Ishikawa (cell line): Measurements from ENCODE around the gene PRRG3.

ENCODE experiments used
- CEBPB ChIP-seq: IDR thresholded peaks from 2 replicates; pipeline ENCODE4 v1.6.1; 2012
- CREB1 ChIP-seq: IDR thresholded peaks from 2 replicates; pipeline ENCODE4 v1.6.1; 2012; ENCODE audit warnings: low read depth
- EGR1 ChIP-seq: IDR thresholded peaks from 2 replicates; pipeline ENCODE4 v1.6.1; 2012
- EP300 ChIP-seq: IDR thresholded peaks from 2 replicates; pipeline ENCODE4 v1.6.1; 2012; ENCODE audit warnings: borderline replicate concordance
- FOXM1 ChIP-seq: IDR thresholded peaks from 2 replicates; pipeline ENCODE4 v1.6.1; 2012; ENCODE audit warnings: low read depth, borderline replicate concordance
- NFIC ChIP-seq: IDR thresholded peaks from 2 replicates; pipeline ENCODE4 v1.6.1; 2012
- RAD21 ChIP-seq: IDR thresholded peaks from 2 replicates; pipeline ENCODE4 v1.6.1; 2012; ENCODE audit warnings: low read depth
- TAF1 ChIP-seq: IDR thresholded peaks from 2 replicates; pipeline ENCODE4 v1.6.1; 2012; ENCODE audit warnings: low read depth, mild to moderate bottlenecking
- TCF12 ChIP-seq: IDR thresholded peaks from 2 replicates; pipeline ENCODE4 v1.6.1; 2012; ENCODE audit warnings: low read depth
- TEAD4 ChIP-seq: IDR thresholded peaks from 2 replicates; pipeline ENCODE4 v1.6.1; 2012
- YY1 ChIP-seq: IDR thresholded peaks from 2 replicates; pipeline ENCODE4 v1.6.1; 2012; ENCODE audit warnings: low read depth
- ZBTB7A ChIP-seq: IDR thresholded peaks from 2 replicates; pipeline ENCODE4 v1.6.1; 2012; ENCODE audit warnings: low read depth
- TF ChIP-seq, protein P1 (sequence below): IDR thresholded peaks from 2 replicates; pipeline ENCODE4 v1.6.1; 2012
- TF ChIP-seq, protein P2 (sequence below): IDR thresholded peaks from 2 replicates; pipeline ENCODE4 v1.6.1; 2012
- TF ChIP-seq, protein P3 (sequence below): IDR thresholded peaks from 2 replicates; pipeline ENCODE4 v1.6.1; 2012; ENCODE audit warnings: low read depth, mild to moderate bottlenecking

PRRG3 gene

DNA sequence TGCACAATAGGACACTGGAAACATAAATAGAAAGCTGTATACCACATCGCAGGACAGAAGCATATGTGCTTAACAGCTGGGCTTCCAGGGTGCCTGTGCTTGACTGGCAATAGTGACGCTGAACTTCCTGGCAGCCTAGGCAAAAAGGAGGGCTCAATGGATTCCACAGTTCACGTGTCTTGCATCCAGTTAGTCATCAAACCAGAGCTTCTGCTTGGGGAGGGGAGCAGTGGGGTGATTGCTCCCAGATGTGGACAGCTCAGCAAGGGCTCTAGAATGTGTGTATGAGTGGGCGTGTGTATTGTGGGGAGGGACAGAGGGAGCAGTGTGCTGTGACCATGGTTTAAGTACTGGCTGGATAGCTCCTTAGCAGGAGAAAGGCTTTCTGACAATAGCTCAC is 2.3 kb downstream of the PRRG3 start:
- TF ChIP-seq, protein P1, sequence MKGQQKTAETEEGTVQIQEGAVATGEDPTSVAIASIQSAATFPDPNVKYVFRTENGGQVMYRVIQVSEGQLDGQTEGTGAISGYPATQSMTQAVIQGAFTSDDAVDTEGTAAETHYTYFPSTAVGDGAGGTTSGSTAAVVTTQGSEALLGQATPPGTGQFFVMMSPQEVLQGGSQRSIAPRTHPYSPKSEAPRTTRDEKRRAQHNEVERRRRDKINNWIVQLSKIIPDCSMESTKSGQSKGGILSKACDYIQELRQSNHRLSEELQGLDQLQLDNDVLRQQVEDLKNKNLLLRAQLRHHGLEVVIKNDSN = no peak
- TF ChIP-seq, protein P2, sequence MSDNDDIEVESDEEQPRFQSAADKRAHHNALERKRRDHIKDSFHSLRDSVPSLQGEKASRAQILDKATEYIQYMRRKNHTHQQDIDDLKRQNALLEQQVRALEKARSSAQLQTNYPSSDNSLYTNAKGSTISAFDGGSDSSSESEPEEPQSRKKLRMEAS = no peak
- TF ChIP-seq EGR1 (0 out of 2 replicates have a peak, but pooled peaks have one; percentile 31), YY1 (no peak), ZBTB7A (no peak), FOXM1 (no peak), RAD21 (no peak), TCF12 (no peak), TEAD4 (no peak), EP300 (no peak), TAF1 (no peak), CEBPB (no peak), NFIC (no peak)
- TF ChIP-seq, protein P3, sequence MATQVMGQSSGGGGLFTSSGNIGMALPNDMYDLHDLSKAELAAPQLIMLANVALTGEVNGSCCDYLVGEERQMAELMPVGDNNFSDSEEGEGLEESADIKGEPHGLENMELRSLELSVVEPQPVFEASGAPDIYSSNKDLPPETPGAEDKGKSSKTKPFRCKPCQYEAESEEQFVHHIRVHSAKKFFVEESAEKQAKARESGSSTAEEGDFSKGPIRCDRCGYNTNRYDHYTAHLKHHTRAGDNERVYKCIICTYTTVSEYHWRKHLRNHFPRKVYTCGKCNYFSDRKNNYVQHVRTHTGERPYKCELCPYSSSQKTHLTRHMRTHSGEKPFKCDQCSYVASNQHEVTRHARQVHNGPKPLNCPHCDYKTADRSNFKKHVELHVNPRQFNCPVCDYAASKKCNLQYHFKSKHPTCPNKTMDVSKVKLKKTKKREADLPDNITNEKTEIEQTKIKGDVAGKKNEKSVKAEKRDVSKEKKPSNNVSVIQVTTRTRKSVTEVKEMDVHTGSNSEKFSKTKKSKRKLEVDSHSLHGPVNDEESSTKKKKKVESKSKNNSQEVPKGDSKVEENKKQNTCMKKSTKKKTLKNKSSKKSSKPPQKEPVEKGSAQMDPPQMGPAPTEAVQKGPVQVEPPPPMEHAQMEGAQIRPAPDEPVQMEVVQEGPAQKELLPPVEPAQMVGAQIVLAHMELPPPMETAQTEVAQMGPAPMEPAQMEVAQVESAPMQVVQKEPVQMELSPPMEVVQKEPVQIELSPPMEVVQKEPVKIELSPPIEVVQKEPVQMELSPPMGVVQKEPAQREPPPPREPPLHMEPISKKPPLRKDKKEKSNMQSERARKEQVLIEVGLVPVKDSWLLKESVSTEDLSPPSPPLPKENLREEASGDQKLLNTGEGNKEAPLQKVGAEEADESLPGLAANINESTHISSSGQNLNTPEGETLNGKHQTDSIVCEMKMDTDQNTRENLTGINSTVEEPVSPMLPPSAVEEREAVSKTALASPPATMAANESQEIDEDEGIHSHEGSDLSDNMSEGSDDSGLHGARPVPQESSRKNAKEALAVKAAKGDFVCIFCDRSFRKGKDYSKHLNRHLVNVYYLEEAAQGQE = peak; percentile 18; the same call in 1 of the 2 replicates

DNA sequence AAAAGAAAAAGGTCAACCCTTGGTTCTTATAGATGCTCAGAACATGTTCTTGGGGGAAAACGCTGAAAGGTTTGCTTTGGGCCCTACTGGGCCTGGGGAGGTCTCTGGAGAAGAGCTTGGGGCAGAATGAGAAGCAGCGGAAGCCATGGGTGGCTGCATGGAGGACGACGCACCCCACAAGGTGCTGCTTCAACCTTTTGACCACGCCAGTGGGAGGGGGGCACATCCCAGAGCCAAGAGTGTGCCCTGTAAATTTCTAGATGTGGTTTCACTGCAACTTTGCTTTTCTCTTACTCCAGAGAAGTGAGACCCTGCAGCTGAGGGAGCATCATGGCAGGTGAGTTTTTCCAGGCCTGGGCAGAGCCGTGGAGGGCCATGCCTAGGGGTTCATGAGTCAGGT is 3.2 kb downstream of the PRRG3 start:
- TF ChIP-seq RAD21 = no peak
- TF ChIP-seq CREB1 = no peak
- TF ChIP-seq, protein P2 = no peak
- TF ChIP-seq TEAD4 = no peak
- no peak for TF ChIP-seq NFIC
- no peak for TF ChIP-seq EP300
- TF ChIP-seq, protein P3 = no peak

DNA sequence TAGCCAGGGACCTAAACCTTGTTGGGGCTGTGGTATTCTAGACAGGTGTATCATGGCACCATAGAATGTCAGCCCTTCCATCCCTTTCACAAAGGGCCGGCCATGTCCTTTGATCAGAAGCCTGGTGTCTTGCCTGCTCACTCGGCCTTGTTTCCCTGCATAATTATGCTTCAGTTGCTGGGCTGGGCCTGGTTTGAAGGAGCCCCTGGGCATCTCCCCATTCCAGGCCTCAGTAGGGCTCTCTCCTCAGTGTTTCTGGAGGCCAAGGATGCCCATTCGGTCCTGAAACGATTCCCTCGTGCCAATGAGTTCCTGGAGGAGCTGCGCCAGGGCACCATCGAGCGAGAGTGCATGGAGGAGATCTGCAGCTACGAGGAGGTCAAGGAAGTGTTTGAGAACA is 4.5 kb downstream of the PRRG3 start:
- TF ChIP-seq YY1 = no peak
- no peak for TF ChIP-seq RAD21

DNA sequence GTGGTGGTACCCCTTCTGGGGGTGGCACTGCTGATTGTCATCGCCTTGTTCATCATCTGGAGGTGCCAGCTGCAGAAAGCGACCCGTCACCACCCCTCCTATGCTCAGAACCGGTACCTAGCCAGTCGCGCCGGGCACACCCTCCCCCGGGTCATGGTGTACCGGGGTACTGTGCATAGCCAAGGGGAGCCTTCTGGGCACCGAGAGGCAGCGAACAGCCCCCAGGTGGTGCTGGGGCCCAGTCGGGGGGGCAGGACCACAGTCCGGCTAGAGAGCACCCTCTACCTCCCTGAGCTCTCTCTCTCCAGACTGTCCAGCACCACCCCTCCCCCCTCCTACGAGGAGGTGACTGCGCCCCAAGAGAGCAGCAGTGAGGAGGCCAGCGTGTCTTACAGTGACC is 5.3 kb downstream of the PRRG3 start:
- TF ChIP-seq EGR1 = no peak
- no peak for TF ChIP-seq NFIC
- TF ChIP-seq TAF1 = no peak
- no peak for TF ChIP-seq CEBPB

DNA sequence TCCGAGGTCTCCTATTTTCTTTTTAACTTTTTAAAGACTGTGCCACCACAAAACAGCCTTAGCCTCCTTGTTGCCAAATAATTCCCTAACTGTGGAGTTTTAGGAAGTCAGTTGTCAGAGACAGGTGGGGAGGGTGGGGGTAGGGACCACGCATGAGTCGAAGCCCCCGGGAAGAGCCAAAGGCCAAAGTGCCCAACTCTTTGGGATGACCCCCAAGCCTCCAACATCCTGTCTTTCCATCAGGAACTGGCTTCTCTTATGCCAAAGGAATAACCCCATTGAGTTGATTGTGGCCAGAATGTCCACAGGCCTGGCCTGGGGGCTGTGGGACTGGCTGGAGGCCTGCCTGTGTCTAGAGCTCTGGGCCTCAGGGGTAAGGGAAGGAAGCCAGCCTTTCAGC is 5.8 kb downstream of the PRRG3 start:
- TF ChIP-seq, protein P1 = no peak
- TF ChIP-seq, protein P3 = no peak
- no peak for TF ChIP-seq ZBTB7A
- TF ChIP-seq FOXM1 = no peak
- no peak for TF ChIP-seq EGR1
- no peak for TF ChIP-seq RAD21
- no peak for TF ChIP-seq TAF1
- TF ChIP-seq TEAD4 = no peak
- TF ChIP-seq NFIC = no peak
- TF ChIP-seq EP300 = no peak
- TF ChIP-seq YY1 = no peak
